Activated T-helper 9 cell treated with anti-CD3 and anti-CD28 coated beads, Interleukin-2, amount 50 U/mL, for 16 hours (primary cell): Measurements from ENCODE around the gene AKAP6.
"Not testable (repeated sequence)": the region's sequence is repeated elsewhere in the genome, so short reads cannot be mapped to it uniquely, and the experiment has no call there.

Experiments used
- DNase-seq: peaks from one replicate; pipeline ENCODE4 v3.0.0-alpha.2; 2020; ENCODE audit warnings: low read depth

AKAP6 gene

DNA sequence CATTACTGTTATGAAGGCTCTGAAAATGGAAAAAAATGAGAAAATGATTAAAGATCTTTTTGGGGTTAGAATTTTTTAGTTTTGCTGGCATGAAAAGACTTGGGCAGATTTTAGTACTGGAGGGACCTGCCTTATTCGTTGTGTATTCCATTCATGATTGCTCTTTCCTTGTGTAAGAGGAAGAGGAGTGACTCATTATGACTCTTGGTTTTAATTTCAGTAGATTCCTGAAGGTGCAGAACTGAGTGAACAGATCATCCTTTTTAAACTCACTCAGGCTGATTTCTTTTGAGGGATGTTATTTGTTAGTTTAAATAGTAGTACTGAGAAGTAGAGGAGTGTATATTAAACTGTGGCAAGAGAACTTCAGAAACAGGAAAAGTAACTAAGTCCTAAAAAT is 41.6 kb downstream of the AKAP6 start:
- no peak for DNase-seq

DNA sequence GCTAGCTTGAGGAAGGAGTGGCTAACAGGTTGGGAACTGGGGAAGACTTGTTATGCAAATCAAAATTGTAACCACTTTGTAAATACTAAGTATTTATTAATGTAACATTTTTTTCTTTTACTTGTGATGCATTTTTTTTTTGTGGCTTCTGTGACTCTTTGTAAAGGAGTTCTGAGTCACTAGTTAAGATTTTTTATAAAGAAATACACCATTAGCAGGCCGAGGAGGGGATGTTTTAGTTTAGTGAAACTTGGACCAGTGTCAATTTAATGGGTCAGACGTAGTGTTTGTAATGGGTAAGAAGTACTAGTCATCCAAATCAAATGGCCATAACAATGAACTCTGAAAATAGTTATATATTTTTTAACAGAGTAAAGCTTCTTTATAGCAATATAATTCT is 43.1 kb downstream of the AKAP6 start:
- no peak for DNase-seq

DNA sequence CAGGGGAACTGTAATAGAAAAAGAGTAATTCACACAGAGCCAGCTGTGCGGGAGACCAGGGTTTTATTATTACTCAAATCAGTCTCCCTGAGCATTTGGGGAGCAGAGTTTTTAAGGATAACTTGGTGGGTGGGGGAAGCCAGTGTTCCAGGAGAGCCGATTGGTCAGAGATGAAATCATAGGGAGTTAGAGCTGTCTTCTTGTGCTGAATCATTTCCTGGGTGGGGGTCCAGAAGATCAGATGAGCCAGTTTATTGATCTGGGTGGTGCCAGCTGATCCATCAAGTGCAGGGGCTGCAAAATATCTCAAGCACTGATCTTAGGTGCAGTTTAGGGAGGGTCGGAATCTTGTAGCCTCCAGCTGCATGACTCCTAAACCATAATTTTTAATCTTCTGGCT is 44.1 kb downstream of the AKAP6 start:
- not testable (repeated sequence) for DNase-seq

DNA sequence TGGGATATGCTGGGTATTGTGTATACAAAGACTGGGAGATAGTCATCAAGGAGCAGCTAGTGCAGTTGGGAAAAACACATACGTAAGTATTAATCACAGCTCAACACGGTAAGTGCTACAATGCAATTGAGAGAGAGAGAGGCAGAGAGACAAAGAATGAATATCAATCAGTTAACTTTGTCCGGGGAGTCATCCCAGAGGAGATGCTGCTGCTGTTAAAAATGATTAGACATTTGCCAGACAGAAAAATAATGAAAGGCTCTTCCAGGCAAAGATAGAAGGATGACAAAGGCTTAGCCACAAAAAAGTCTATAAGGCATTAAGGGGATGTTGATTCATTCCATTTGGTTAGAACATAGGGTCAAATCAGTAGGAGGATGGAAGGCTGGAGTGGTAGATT is 45.1 kb downstream of the AKAP6 start:
- no peak for DNase-seq

DNA sequence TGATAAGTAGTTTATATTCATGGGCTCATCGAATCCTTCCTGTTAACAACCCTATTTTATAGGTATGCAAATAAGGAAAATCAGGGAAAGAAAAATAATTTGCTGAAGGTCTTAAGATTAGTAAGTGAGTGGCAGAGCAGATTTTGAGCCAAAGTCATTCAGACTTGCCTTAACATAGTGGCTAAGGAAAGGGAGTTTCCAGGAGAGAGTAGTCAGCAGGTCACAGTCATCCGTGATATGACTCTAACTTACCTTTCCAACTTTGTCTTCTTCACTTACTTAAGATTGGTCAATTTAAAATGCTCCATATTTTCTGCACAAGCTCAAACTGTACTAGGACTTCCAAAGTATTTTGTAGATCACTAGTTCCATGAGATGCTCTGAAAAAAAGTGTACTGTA is 46.6 kb downstream of the AKAP6 start:
- no peak for DNase-seq

DNA sequence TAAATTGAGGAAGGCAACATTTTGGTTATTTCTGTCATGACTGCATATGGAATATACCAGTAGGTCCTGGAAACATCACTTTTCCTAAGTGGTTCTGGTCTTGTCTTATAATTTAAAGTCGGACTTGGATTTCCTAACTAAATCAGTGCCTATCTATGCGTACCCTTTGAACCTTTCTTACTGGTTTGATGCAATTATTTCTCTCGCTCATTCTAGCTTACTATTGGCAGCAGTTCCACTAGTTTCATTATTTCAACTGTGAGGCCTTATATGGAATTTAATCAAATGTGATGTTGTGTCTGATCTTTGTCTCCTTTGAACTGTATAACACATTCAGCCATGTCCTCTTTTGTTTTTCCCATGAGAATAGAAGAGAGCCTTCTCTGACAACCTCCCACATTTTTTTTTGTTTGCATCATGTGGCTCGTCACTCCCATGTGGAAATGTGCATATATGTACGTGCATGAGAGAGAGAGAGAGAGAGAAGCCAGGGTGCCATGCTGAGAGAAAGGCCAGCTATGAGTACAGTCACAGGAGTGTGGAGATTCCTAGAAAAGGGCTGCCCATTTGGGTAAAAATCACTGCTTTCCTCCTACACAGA is 48.0 kb downstream of the AKAP6 start:
- DNase-seq = no peak

DNA sequence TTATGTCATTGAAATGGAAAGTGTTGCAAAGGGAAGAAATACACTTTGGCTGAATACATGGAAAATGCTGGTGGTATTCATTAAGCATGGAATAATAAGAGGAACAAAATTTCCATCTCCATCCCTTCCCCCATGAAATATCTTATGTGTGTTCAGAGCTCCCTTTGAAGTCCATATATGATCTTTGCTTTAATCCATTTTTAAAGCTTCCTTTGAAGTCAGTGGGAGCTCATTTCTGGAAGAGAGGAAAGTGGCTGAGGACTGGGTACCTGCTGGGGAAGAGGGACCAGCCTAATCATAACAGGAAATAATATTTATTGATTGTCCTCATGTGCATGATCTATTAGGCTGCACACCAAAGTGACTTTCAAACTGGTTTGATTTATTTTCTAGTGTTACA is 49.2 kb downstream of the AKAP6 start:
- DNase-seq = no peak

DNA sequence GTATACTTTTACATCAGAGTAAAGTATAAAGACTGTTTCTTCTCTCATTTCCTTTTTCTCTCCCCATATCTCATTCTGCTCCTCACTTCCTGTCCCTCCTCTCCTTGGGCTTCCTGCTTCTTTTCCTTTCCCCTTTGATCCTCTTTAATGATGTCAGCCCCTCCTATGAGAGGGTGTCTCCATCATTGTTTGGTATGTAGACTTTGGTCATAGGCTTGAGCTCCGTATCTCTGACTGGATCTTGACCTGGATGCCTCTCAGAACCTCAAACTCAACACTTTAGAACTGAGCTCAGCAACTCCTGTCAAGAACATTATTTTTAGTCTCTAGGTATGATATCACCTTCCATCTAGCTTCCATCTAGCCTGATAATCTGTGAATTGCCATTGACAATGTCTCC is 50.3 kb downstream of the AKAP6 start:
- no peak for DNase-seq

DNA sequence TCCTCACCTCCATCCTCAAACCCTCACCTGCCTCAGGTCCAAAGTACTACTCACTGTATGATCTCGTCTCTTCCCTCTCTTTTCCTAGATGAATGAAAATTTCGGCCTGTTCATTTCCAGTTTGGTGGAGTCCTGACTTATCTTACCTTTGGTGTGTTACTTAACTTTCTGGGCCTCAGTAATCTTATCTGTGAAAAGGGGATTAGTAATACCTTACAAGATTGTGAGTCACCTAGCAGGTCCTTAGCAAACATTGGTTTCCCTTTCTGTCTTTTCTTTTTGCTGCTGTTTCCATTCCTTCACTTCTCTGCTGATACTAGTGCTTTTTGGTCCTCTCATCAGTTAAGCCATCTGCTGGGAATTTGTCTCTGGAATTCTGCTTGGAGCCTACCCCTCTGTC is 52.8 kb downstream of the AKAP6 start:
- no peak for DNase-seq

DNA sequence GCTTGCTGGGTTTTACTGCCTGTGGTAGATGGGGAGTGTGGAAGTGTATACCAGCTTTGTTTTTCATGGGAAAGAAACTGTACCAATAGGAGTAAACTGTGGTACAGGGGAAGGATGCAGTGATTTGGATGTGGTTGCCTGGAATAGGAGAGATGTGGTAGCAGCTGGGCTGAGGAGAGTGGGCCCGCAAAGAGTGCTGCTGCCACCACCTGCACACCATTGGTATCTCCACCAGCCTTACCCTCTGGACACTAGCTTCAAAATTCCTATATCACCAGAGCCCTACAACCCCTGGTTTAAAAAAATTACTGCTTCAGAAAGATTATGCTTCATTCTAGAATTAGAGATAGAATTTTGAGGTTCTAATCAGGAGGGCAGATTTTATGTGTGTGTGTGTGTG is 53.6 kb downstream of the AKAP6 start:
- DNase-seq = no peak

DNA sequence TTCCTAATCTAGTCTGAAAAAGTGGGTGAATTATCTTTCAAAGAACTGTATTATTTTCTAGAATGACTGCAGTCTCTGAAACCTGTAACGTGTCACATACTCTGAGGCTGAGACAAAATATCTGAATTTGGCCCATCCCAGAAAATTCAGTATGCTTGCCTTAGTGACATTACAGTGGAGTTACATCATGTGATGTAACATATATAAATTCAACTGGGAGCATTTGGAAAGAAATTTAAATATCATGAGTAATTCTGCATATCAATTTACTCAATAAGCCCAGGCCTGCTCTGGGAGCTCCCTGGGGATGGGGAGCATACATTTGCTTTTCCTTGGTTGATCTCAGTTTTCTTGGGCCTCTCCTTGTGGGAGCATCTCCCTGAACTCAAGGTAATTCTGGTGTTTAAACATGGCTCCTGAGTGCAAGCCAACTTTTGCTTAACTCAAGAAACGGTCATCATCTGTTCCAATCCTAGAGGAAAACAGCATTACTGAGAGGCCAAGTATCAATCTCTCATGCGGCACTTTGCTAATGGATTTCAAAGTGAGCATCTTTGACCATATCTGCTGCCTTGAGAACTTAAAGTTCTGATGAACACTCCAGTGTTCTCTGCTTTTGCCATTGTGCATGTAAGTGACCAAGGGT is 54.4 kb downstream of the AKAP6 start:
- DNase-seq = no peak

DNA sequence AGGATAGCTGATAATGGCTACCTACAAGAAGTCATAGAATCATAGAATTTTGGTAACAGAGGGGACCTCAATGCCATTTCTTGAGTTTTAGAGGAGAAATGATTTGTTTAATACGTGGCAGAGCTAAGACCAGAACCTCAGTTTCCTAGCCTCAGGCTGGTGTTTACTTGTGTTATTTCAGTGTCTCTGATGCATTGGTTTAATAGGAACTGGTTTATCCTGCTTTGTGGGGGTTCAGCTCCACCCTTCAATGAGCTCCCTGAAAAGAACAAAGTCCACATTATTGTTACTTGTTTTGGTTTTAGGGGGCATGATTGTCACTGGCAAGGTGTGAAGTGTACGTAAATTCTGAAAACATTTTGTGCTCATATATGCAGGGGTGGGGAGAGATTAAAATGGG is 55.4 kb downstream of the AKAP6 start:
- DNase-seq = no peak

DNA sequence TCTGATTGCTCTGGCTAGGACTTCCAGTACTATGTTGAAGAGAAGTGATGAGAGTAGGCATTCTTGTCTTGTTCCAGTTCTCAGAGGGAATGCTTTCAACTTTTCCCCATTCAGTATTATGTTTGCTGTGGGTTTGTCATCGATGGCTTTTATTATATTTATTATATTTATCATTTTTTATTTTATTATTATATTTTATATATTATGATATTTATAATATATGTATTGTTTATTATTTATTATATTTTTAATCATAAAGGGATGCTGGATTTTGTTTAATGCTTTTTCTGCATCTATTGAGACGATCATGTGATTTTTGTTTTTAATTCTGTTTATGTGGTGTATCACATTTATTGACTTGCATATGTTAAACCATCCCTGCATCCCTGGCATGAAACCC is 58.2 kb downstream of the AKAP6 start:
- DNase-seq = not testable (repeated sequence)

DNA sequence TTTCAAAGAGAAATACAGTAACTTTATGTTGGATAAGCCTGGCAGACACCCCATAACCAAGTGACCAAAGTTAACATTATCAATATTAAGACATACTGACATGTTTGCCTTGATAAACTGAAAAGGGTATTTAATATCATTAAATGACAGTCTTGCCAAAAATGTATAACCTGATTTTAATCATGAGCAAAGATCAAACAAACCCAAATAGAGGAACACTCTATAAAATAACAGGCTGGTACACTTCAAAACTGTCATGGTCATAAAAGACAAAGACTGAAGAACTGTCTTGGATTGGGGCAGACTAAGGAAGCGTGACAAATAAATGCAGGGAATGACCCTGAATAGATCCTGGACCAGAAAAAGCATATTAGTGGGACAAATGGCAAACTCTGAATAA is 64.0 kb downstream of the AKAP6 start:
- DNase-seq = no peak

DNA sequence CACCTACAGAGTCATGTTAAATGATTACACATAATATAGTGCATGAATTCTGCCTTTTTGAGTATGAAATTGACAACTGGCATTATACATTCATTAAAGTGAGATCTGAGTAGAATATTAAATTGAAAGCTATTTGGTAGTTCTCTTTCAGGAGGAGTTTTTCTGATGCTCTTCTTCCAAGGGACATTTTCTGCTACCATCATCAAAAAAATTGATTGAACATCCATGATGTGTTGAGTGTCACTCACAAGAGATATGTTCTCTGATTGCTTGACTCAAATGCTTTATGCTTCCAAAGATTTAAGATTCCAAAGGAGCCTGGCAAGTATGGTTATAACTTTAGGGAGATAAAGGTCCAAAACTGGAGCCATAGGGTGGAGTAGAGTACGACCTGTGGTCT is 64.9 kb downstream of the AKAP6 start:
- no peak for DNase-seq

DNA sequence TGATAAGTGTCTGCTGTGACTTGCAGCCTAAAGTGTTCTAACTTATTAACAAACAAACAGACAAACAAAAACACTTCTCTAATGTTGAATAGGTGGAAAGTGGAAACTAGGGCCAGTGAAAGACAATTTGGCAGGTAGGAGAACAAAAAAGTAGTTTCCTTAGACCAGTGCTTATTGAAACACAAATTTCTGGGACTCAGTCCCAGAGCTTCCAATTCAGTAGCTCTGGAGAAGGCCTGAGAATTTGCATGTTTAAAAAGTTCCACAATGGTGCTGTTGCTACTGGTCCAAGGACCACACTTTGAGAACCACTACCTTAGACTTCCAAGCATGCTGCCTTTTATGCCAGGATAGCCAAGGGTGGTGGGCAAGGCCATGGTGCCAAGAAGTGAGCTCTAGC is 67.8 kb downstream of the AKAP6 start:
- no peak for DNase-seq

DNA sequence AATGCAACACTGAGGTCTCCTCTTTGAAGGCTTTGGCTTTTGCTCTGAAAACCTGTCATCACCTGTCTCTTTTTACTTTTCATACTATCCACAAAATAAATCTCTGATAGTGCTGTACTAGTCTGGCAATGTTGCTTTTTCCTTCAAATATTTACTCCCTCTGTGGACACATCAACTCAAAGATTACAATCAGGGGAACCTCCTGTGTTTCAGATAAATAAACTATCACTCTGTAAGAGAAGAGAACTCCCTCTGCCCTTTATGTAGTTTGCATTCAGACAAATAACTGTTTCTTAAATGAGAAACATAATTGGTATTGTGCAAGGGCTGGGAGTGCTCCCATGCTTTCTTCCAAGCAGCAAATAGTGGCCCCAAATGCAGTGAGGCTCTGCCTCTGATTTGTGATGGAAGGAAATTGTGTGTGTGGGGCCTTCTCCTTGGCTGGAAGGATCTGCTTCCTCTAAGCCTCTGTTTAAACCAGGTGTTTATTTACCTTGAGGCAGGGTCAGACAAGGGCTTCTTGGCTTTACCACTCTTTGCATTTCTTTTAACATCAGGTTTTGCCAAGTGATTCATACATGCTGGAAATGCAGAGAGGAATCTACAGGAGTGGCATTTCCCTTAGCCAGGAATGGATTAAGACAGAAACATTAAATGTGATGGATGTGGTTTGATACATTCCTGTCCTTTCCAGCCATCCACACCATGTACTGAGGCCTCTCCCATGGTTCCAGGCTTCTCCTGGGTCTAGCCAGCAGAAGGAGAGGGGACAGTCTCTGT is 69.0 kb downstream of the AKAP6 start:
- DNase-seq = no peak

DNA sequence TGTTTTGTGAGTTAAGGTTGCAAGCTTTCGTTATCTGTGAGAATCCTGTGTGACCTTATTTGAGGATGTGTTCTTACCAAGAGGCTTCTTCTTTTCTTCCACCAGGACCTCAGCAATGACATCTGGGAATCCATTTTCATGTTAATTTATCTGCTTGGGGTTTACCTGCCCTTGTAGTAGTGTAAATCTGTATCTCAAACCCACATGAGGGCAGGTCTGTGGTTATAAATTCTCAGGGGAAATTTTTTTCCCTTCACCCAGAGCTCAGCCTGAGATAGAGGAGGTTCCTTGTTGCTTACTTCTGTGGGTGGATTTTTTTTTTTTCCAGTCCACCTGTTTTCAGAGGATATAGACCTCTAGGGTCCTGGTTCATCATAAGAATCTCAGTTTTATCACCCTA is 70.8 kb downstream of the AKAP6 start:
- no peak for DNase-seq

DNA sequence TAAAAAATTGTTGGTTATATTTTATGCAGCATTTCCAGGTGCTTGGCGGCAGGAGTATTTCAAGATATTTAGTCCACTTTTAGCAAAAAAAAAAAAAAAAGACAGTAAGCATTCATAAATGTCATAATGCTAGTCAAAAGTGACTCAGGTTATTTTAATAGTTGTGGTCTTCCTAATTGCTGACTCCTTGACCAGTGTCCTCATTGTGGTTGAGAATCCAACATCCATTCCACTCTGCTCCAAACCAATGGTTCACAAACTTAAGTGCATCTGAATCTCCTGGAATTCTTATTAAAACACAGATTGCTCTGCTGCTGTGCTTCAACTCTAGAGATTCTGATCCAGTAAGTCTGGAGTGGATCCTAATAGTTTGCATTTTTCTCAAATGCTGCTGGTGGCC is 71.4 kb downstream of the AKAP6 start:
- no peak for DNase-seq

DNA sequence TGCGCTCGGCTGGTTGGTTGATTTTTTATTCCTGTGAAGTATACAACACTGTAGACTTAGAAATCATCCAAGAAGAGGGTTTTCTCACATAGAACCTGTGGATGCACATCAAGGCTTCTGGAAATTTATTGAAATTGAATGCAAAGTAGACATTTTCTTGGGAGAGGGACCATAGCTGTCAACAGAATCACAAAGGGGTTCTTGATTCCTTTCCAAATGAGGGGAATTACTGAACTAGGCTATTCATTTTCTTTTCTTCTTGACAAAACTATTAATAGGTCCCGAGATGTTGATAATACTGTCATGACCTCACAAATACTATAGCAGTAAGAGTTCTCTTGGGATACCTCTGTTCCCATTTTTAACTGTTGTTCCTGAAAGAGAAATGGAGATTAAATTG is 73.9 kb downstream of the AKAP6 start:
- no peak for DNase-seq

DNA sequence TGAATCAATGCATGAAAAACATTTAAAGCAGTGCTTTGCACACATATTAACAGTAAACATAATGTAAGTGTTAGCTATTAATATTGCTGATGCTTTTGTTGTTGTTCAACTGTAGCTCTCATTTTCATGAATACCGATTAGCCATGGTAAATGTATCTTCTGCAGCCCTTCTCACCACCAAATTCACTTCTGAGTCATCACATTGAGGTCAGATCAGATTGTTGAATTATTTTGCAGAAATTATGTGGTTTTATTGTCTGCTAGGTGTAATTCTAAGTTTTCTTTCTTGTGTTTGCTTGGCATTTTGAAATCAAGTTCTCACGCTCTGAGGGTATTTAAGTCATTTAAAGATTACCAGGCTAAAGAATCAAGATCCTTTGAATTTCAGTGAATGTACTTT is 74.6 kb downstream of the AKAP6 start:
- DNase-seq = no peak

DNA sequence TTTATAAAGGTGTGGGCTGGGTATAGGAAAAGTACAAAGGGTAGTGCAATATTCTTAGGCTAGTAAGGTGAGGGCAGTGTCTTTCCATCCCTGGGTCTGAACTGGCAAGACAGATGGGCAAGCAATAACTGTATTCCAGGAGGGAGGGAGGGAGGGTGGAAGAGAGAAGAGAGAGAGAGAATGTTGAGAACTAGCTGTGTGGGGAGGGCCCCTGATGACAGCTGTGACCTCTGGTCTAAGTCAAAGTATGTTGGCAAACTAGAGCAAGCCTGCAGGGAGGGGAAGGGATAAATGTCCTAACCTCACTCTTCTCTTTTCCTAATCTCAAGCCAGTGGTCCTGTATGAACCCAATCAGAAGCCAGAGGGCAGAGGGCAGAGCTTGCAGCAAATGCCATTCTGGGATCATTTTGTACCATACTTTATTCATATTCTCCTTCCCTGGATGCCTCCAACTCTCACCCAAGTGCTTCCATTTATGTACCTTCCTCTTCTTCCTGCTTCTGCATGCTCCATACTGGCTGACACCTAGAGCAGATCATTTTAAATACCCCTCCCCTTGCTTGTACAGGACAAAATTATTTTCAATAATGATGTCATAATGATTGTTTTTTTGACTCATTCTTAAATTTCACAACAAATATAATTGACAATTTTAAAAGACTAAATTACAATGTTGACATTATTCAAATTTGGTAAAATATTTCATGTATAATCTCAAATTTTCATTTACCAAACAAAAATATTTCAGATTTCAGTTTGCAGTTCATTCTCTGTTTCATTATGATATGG is 75.9 kb downstream of the AKAP6 start:
- DNase-seq = no peak

DNA sequence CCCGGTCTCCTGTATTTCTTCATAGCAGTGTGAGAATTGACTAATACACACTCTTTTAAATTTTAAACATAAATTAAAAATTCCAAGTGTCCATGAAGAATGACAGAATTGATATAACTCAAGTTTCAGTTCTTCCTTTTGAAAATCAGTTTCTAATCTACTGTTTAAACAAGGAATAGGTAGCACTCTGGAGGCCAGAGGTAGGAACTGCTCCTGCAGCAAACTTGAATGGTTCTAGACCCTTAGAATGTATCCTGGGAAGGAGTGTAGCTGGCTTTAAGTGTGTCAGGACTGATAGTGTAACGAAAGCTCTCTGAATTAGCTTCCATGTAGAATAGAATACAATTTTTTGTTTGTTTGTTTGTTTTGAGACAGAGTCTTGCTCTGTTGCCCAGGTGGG is 76.8 kb downstream of the AKAP6 start:
- no peak for DNase-seq
